Coronary artery (tissue), 2 donors: ENCODE results near the gene EGLN2.
"Not testable (repeated sequence)": the region's sequence is repeated elsewhere in the genome, so short reads cannot be mapped to it uniquely, and the experiment has no call there.

Source experiments
- DNase-seq: peaks from one replicate; pipeline ENCODE4 v3.0.0-alpha.2; 2017; ENCODE audit warnings: low spot score
- H3K27ac ChIP-seq, 2 donors: fragments of 200-600 bp; sonication (generic); one replicate each; pipeline ENCODE4 v1.5.1; 2016 to 2019
- H3K4me3 ChIP-seq: fragments of 200-600 bp; sonication (generic); 2 replicates; pipeline ENCODE4 v1.5.1; 2016; ENCODE audit warnings: mild to moderate bottlenecking, moderate library complexity
- TF ChIP-seq, protein P1 (sequence below): fragments of 200-600 bp; sonication (generic); IDR thresholded peaks from one replicate; pipeline ENCODE4 v1.5.1; 2019; ENCODE audit warnings: antibody characterized with exemption

Gene EGLN2

DNA sequence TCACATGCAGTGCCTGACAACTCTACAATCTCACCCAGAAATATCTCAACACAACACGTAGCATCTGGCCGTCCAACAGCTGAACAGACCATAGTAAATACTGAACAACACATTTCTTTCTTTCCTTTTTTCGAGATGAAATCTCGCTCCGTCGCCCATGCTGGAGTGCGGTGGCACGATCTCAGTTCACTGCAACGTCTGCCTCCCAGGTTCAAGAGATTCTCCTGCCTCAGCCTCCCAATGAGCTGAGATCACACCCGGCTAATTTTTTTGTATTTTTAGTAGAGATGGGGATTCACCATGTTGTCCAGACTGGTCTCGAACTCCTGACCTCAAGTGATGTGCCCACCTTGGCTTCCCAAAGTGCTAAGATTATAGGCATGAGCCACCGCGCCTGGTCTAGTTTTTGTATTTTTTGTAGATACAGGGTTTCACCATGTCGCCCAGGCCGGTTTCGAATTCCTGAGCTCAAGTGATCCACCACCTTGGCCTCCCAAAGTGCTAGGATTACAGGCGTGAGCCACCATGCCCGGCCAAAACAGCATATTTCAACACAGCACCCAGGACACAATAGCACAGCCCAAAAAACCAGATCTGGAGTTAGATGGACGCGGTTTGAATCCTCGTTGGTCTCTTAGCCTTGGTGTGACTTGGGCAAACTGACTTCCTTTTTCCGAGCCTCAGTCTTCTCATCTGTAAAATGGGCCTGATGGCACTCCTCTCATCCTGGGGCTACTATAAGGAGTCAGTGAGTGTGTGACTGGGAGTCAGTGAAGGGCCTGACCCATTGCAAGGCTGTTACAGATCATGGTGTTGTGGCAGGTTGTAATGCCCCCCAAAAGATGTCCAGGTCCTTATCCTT is 28.6 kb downstream of the EGLN2 start:
- TF ChIP-seq, protein P1, sequence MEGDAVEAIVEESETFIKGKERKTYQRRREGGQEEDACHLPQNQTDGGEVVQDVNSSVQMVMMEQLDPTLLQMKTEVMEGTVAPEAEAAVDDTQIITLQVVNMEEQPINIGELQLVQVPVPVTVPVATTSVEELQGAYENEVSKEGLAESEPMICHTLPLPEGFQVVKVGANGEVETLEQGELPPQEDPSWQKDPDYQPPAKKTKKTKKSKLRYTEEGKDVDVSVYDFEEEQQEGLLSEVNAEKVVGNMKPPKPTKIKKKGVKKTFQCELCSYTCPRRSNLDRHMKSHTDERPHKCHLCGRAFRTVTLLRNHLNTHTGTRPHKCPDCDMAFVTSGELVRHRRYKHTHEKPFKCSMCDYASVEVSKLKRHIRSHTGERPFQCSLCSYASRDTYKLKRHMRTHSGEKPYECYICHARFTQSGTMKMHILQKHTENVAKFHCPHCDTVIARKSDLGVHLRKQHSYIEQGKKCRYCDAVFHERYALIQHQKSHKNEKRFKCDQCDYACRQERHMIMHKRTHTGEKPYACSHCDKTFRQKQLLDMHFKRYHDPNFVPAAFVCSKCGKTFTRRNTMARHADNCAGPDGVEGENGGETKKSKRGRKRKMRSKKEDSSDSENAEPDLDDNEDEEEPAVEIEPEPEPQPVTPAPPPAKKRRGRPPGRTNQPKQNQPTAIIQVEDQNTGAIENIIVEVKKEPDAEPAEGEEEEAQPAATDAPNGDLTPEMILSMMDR, result no peak
- Histone ChIP-seq H3K4me3 (no peak overlapping the region), H3K27ac (no peak overlapping the region)
- DNase-seq, result no peak

DNA sequence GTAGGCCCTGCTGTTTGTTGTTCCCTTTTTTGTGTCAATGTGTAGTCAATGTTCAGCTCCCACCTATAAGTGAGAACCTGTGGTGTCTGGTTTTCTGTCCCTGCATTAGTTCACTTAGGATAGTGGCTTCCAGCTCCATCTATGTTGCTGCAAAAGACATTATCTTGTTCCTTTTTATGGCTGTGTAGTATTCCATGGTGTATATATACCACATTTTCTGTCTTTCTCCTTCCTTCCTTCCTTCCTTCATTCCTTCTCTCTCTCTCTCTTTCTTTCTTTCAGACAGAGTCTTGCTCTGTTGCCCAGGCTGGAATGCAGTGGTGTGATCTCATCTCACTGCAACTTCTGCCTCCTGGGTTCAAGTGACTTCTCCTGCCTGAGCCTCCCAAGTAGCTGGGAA is 30.2 kb downstream of the EGLN2 start:
- Histone ChIP-seq H3K4me3 (no peak overlapping the region), H3K27ac (no peak overlapping the region)
- TF ChIP-seq, protein P1, result no peak
- DNase-seq, result no peak

DNA sequence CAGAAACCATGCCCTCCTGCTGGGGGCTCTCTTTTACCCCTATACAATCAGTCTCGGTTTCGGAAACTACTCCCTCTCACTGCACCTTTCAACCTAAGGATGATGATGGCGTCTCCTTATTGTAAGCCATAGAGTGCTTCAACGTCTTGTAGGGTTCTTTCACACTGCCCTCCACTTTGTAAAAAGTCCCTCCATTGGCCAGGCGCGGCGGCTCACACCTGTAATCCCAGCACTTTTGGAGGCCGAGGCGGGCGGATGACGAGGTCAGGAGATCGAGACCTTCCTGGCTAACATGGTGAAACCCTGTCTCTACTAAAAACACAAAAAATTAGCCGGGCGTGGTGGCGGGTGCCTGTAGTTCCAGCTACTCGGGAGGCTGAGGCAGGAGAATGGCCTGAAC is 31.8 kb downstream of the EGLN2 start:
- not testable (repeated sequence) for H3K4me3 ChIP-seq, H3K27ac ChIP-seq, DNase-seq

DNA sequence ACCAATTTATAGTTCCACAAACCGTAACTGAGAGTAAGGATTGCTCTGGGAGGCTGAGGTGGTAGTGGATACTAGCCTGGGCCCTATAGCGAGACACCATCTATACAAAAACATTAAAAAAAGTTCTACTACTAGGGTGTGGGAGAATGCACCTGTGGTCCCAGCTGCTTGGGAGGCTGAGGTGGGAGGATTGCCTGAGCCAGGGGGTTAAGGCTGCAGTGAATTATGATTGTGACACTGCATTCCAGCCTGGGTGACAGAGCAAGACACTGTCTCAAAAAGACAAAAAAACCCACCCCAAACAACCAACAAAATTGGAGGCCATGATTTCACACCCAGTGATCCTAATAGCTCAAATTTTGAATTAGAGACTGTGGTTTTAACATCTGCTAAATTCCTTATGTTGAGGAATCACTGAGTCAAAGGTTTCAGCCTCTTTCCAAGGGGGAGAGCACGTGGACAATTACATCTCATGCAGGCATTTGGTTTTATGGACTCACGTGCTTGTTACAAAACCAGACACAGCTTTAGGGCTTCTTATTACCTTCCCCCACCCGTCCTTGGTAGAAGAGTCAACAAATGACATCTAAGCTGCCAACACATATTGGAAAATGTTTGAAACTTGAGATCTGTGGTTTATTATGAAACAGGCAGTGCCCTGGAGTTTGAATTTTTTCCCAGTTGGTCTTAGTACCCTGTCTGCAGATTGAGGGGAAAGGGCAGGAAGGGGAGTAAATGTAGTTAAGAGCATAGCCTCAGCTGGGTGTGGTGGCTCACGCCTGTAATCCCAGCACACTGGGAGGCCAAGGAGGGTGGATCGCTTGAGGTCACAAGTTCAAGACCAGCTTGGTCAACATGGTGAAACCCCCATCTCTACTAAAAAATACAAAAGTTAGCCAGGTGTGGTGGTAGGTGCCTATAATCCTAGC is 32.8 kb downstream of the EGLN2 start:
- no peak overlapping the region for H3K4me3 ChIP-seq
- TF ChIP-seq, protein P1, result no peak
- no peak for DNase-seq
- no peak overlapping the region for H3K27ac ChIP-seq

DNA sequence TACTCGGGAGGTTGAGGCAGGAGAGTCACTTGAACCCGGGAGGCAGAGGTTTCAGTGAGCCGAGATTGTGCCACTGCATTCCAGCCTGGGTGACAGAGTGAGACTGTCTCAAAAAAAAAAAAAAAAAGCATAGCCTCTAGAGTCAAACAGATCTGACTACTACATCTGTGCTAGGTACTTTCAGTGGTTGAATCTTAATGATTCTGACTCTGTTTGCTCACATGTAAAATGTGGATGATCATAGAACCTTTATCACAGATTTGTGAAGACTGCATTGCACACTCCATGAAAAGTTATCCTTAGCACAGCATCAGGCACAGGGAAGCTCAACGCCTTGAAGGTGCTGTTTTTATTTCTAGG is 33.4 kb downstream of the EGLN2 start:
- H3K27ac ChIP-seq, DNase-seq, H3K4me3 ChIP-seq: not testable (repeated sequence)

DNA sequence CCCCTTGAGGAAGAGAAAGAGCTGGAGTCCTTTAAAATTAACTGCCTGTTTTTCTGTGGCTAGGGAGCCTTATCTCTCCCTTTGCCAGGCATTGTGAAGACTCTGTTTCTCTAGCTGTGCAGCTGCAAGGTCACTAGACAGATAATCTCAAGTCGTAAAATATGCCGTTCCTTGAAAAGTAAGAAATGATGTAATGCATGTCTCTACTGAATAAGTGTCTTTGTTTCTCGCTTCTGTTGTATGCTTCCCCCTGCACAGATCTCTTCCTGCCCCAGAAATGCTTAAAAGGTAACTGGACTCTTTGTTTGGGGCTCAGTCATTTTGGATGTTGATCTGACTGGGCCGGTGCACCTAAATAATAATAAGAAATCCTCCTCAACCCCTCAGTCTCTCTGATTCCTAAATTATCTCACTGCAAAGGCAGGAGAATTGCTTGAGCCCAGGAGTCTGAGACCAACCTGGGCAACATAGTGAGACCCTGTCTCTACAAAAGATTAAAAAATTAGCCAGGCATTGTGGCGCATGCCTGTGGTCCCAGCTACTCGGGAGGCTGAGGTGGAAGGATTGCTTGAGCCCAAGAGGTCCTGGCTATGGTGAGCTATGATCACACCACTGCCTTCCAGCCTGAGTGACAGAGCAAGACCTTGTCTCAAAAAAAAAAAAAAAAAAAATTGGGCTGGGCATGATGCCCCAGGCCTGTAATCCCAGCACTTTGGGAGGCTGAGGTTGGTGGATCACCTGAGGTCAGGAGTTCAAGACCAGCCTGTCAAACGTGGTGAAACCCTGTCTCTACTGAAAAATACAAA is 34.9 kb downstream of the EGLN2 start:
- DNase-seq, result not testable (repeated sequence)

DNA sequence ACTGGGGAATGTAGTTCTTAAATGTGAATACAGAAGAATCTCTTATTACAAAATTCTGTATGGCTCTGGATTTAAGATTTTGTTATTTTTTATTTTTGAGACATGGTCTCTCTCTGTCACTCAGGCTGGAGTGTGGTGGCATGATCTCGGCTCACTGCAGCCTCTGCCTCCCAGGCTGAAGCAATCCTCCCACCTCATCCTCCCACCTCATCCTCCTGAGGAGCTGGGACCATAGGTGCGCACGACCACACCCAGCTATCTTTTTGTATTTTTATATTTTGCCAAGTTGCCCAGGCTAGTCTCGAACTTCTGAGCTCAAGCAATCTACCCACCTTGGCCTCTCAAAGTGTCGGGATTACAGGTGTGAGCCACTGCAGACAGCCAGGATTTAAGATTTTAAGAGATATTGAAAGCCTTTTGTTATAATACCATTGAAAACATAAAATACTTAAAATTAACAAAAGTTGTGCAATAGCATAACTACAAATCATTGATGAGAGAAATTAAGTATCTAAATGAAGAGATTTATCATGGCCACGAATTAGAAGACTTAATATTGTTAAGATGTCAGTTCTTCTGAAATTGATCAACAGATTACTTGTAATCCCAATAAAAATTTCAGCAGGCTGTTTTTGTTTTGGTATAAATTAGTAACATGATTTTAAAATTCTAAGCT is 37.9 kb downstream of the EGLN2 start:
- H3K4me3 ChIP-seq, result no peak overlapping the region
- TF ChIP-seq, protein P1, result no peak
- no peak for DNase-seq
- no peak overlapping the region for H3K27ac ChIP-seq

More for the DNA sequence above, 34.9 kb downstream of the EGLN2 start:
- not testable (repeated sequence) for H3K4me3 ChIP-seq, H3K27ac ChIP-seq

DNA sequence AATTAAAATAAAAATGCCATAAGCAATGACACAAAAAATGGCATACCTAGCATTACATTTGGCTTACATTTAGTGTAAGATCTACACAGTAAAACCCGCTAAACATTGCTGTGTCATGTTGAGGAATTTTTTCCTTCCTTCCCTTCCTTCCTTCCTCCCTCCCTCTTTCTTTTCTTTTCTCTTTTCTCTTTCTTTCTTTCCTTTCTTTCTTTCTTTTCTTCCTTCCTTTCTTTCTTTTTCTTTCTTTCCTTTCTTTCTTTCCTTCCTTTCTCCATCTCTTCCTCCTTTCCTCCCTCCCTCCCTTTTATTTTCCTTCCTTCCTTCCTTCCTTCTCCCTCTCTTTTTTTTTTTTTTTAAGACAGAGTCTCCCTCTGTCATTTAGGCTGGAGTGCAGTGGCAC is 39.5 kb downstream of the EGLN2 start:
- not testable (repeated sequence) for H3K4me3 ChIP-seq, H3K27ac ChIP-seq, DNase-seq

DNA sequence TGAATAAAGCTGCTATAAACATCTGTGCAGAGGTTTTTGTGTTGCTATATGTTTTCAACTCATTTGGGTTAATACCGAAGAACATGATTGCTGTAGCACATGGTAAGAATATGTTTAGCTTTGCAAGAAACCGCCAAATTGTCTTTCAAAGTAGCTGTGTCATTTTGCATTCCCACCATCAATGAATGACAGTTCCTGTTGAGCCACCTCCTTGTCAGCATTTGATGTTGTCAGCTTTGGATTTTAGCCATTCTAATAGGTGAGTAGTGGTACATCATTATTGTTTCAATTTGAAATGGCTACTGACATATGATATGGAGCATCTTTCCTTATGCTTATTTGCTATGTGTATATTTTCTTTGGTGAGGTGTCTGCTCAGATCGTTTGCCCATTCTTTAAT is 43.0 kb downstream of the EGLN2 start:
- not testable (repeated sequence) for H3K4me3 ChIP-seq, H3K27ac ChIP-seq, DNase-seq

DNA sequence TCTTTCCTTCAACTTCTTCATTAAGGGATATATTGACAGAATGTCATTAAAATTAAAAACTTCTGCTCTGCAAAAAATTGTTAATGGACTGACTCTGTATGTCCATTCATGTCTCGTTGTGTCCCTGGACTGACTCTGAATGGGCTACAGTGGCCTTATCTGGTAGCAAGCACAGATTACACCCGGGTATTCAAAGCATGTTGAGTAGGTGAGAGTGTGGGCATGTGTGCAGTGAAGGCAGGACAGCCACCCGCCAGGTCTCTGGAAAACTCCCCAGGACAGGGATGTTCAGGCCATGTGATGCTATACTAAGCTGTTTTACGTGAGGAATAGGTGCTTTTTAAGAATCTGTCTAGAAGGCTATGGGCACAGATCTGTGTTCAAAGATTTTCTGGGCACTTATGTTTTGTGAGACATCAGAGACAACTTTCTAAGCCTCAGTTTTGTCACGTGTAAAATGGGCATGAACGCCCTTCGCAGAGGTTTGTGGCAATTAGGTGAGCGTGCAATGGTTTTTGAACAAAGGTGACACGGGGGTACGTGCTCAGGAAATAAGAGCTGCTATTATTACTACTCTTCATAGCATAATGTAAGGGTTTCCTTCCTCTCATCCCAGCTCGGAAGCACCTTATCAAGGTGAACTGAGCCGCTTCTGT is 44.1 kb downstream of the EGLN2 start:
- not testable (repeated sequence) for H3K4me3 ChIP-seq, DNase-seq

DNA sequence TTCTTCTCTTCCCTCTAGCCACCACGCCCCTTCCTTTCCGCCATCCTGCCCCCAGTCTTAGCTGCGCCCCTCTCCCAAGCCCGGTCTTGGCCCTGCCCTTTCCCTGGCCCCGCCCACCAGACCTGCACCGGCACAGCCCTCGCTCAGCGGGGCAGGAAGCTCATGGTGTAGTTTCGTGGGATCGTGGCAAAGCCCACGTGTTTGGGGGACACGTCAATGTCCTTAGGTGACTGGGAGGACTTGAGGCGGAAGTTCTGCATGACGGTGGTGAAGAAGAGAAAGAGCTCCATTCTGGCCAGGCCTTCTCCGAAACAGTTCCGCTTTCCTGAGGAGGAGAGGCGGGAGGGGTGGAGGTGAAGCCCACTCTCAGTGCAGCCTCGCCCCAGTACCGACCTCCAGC is 44.7 kb downstream of the EGLN2 start:
- DNase-seq, H3K4me3 ChIP-seq, H3K27ac ChIP-seq: not testable (repeated sequence)

More for the DNA sequence above, 44.1 kb downstream of the EGLN2 start:
- H3K27ac ChIP-seq, result not testable (repeated sequence)

DNA sequence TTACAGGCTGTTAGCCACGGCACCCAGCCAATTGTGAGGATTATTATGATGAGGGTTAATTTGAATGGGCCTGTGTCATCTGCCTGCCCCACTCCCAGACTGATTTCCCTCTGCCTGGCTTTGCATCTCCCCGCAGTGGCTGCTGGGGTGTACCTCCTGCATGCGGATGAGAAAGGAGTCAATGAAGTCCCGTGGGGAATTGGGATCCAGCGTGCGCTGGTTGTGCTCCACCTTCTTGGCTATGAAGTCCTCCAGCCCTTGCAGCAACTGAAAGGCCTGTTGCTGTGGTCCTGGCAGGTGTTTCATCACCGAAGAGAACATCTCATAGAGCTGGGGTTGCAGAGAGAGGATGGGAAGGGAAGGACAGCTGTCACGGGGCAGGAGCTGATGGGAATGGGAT is 47.7 kb downstream of the EGLN2 start:
- not testable (repeated sequence) for H3K4me3 ChIP-seq, DNase-seq, H3K27ac ChIP-seq
